ENCODE measurements around the gene ZNF672. TPM values are rescaled to one million over a fixed set of nuclear protein-coding genes. Genes with fewer than 3 reads are reported as not detected.
"Not testable (repeated sequence)": the region's sequence is repeated elsewhere in the genome, so short reads cannot be mapped to it uniquely, and the experiment has no call there.

ZNF672 gene
- total and polyA plus RNA-seq, 2 of the 4 experiments (the other 2 are of a cell fraction), result 6.6 to 12.6 TPM

GRCh38 chr1:248788327-248788726, 49.7 kb upstream of the ZNF672 start:
- Histone ChIP-seq H3K23ac (ENCODE audit: low read depth, low read length) (no peak overlapping the region), H3K4me3 (ENCODE audit: insufficient read depth, low read depth, low read length) (no peak overlapping the region), H3K9ac (ENCODE audit: low read depth, low read length) (no peak overlapping the region), H2AK9ac (replicated peaks; ENCODE audit: low read depth, low read length, poor library complexity) (no peak overlapping the region), H3K27ac (ENCODE audit: insufficient read depth, low read length) (no peak overlapping the region), H3K18ac (ENCODE audit: low read depth, low read length) (no peak overlapping the region), H4K91ac (ENCODE audit: insufficient read depth, low read depth, low read length) (no peak overlapping the region), H2BK20ac (ENCODE audit: low read depth, low read length) (no peak overlapping the region), H3K9me3 (ENCODE audit: control insufficient read depth, insufficient read depth, low read length) (no peaks in the 10 kb centered on the region), H4K8ac (ENCODE audit: low read depth in 2 of 2, low read length in 2 of 2) (no peak overlapping the region), H2AK5ac (ENCODE audit: low read depth, low read length) (no peak overlapping the region), H3K4me1 (ENCODE audit: control insufficient read depth, insufficient read depth, low read length) (no peaks in the 10 kb centered on the region), H2BK120ac (ENCODE audit: low read depth, low read length) (no peak overlapping the region), H3K4ac (ENCODE audit: low read depth, low read length) (no peak overlapping the region), H3K79me1 (ENCODE audit: low read depth in 1 of 2, low read length in 2 of 2) (no peaks in the 10 kb centered on the region), H3K14ac (replicated peaks; ENCODE audit: low read depth, low read length) (no peak overlapping the region), H2BK5ac (ENCODE audit: low read depth, low read length, poor library complexity, severe bottlenecking) (no peak overlapping the region), H3K56ac (ENCODE audit: extremely low read depth, insufficient read depth, low read length) (no peak overlapping the region), H4K20me1 (ENCODE audit: insufficient read depth, low read length) (no peaks in the 10 kb centered on the region), H3K27me3 (ENCODE audit: control insufficient read depth, insufficient read depth, low read length) (no peaks in the 10 kb centered on the region), H3K9me1 (ENCODE audit: insufficient read depth, low read length) (no peaks in the 10 kb centered on the region), H2BK15ac (ENCODE audit: low read depth, low read length) (no peak overlapping the region), H3K4me2 (ENCODE audit: low read depth, low read length) (no peak overlapping the region), H4K5ac (ENCODE audit: low read depth, low read length) (no peak overlapping the region), H3K36me3 (ENCODE audit: control insufficient read depth, insufficient read depth, low read length) (no peaks in the 10 kb centered on the region), H2AFZ (replicated peaks; ENCODE audit: low read length, poor library complexity) (no peak overlapping the region)
- ATAC-seq (ENCODE audit: low read depth), result no peak
- WGBS, 2 experiments (ENCODE audit: extremely low coverage in 2 of 2, insufficient read length in 1 of 2), result no CpG with 5 or more reads among the region's 3 CpGs
- intact Hi-C loops (cut with micrococcal nuclease) (no loop called here), dilution Hi-C loops (cut with HindIII; ENCODE audit: low sequenced_read_pairs, unreplicated experiment) (no loop called here), in situ Hi-C loops (cut with MboI; ENCODE audit: low sequenced_read_pairs) (no loop called here)
- POLR2A ChIA-PET (ENCODE audit: unreplicated experiment), result no interaction called here
- DNase-seq, result no peak
- no TSS peak for BruUV-seq (replicated peaks)
- TF ChIP-seq MXI1 (IDR thresholded peaks at IDR 0.05; ENCODE audit: borderline replicate concordance, low read depth, low read length) (no peak), CEBPB (IDR thresholded peaks at IDR 0.05; ENCODE audit: low read depth, low read length) (no peak)
- CTCF ChIA-PET, result no interaction called here

GRCh38 chr1:248789337-248789736, 48.7 kb upstream of the ZNF672 start:
- H4K91ac ChIP-seq (ENCODE audit: insufficient read depth, low read depth, low read length); dilution Hi-C loops (cut with HindIII; ENCODE audit: low sequenced_read_pairs, unreplicated experiment); H2BK15ac ChIP-seq (ENCODE audit: low read depth, low read length); H3K36me3 ChIP-seq (ENCODE audit: control insufficient read depth, insufficient read depth, low read length); H4K20me1 ChIP-seq (ENCODE audit: insufficient read depth, low read length); H3K4ac ChIP-seq (ENCODE audit: low read depth, low read length); H3K79me1 ChIP-seq (ENCODE audit: low read depth in 1 of 2, low read length in 2 of 2); CTCF ChIA-PET; H3K9me1 ChIP-seq (ENCODE audit: insufficient read depth, low read length); H3K56ac ChIP-seq (ENCODE audit: extremely low read depth, insufficient read depth, low read length); H3K9ac ChIP-seq (ENCODE audit: low read depth, low read length); H2BK20ac ChIP-seq (ENCODE audit: low read depth, low read length); H3K23ac ChIP-seq (ENCODE audit: low read depth, low read length); H4K5ac ChIP-seq (ENCODE audit: low read depth, low read length); H4K8ac ChIP-seq (ENCODE audit: low read depth in 2 of 2, low read length in 2 of 2); H3K4me3 ChIP-seq (ENCODE audit: insufficient read depth, low read depth, low read length); H2BK120ac ChIP-seq (ENCODE audit: low read depth, low read length); in situ Hi-C loops (cut with MboI; ENCODE audit: low sequenced_read_pairs); ATAC-seq (ENCODE audit: low read depth); H2AFZ ChIP-seq (replicated peaks; ENCODE audit: low read length, poor library complexity); POLR2A ChIA-PET (ENCODE audit: unreplicated experiment); H2BK5ac ChIP-seq (ENCODE audit: low read depth, low read length, poor library complexity, severe bottlenecking); H3K18ac ChIP-seq (ENCODE audit: low read depth, low read length); H3K9me3 ChIP-seq (ENCODE audit: control insufficient read depth, insufficient read depth, low read length); H3K27me3 ChIP-seq (ENCODE audit: control insufficient read depth, insufficient read depth, low read length); BruUV-seq (replicated peaks); H3K4me2 ChIP-seq (ENCODE audit: low read depth, low read length); H2AK9ac ChIP-seq (replicated peaks; ENCODE audit: low read depth, low read length, poor library complexity); H2AK5ac ChIP-seq (ENCODE audit: low read depth, low read length); H3K4me1 ChIP-seq (ENCODE audit: control insufficient read depth, insufficient read depth, low read length); H3K27ac ChIP-seq (ENCODE audit: insufficient read depth, low read length); intact Hi-C loops (cut with micrococcal nuclease); DNase-seq; H3K14ac ChIP-seq (replicated peaks; ENCODE audit: low read depth, low read length): not testable (repeated sequence)
- WGBS, 2 experiments (ENCODE audit: extremely low coverage in 2 of 2, insufficient read length in 1 of 2), result no CpG with 5 or more reads among the region's 2 CpGs

Data from IMR-90 (cell line).